Activated naive CD4-positive, alpha-beta T cell treated with anti-CD3 and anti-CD28 coated beads, Interleukin-2, amount 50 U/mL, for 72 hours (primary cell): Measurements from ENCODE around the gene ABHD18. TPM values are rescaled to one million over a fixed set of nuclear protein-coding genes. Genes with fewer than 3 reads are reported as not detected.
A peak's percentile ranks its signal among the peaks of the same experiment; 100 is the strongest.
"Not testable (repeated sequence)": the region's sequence is repeated elsewhere in the genome, so short reads cannot be mapped to it uniquely, and the experiment has no call there.

Experiments
- ATAC-seq, 2 donors: fragments of 150-1000 bp; cut with Tn5 transposase; 2 replicates each; pipeline ENCODE4 v1.10.0; 2021; ENCODE audit warnings: mild to moderate bottlenecking in 2 of 2, moderate library complexity in 2 of 2
- DNase-seq, 2 donors: peaks; one replicate each; pipeline ENCODE4 v3.0.0; 2021 to 2022; ENCODE audit warnings: low spot score in 2 of 2
- H3K27ac Mint-ChIP-seq, 2 donors: one replicate each; pipeline ENCODE4 v1.8.0; 2022; ENCODE audit warnings: mild to moderate bottlenecking in 2 of 2, mixed read lengths in 2 of 2
- H3K36me3 Mint-ChIP-seq, 2 donors: one replicate each; pipeline ENCODE4 v1.8.0; 2022; ENCODE audit warnings: mixed read lengths in 2 of 2
- H3K9me3 Mint-ChIP-seq, 2 donors: one replicate each; pipeline ENCODE4 v1.8.0; 2022; ENCODE audit warnings: mixed read lengths in 2 of 2
- total RNA-seq, 2 donors: library from RNA; stranded (reverse); gene quantifications; one replicate each; pipeline ENCODE4 v1.2.3, GENCODE V29; 2022

The ABHD18 gene
- total RNA-seq, 2 donors from 2014 or later = 22.7 to 28.7 TPM

- H3K9me3 Mint-ChIP-seq, H3K27ac Mint-ChIP-seq, H3K36me3 Mint-ChIP-seq: not testable (repeated sequence)
These were observed 5.7 kb downstream of the ABHD18 start for GRCh38 chr4:127970925-127971324.

DNA sequence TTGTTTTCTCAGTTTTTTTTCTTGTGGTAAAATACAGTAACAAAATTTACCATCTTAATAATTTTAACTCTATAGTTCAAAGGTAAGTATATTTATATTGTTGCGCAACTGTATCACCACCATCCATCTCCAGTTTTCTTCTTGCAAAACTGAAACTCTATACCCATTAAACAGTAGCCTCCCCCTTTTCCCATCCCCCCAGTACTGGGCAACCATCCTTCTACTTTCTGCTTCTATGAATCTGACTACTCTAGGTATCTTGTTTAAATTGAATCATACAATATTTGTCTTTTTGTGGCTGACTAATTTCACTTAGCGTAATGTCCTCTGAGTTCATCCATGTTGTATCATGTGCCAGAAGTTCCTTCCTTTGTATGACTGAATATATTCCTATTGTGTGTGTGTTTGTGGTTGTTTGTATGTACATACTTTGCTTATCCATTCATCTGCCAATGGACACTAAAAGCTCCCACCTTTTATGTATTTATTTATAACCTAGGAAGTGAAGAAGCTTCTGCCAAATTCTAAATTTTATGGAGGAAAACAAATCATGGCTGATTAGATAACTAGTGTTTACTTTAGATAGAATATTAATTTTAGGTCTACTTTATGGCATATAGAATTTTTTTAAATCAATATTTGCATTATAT lies 10.0 kb downstream of the ABHD18 start:
- Mint-ChIP-seq H3K9me3 (no peaks in the 10 kb centered on the region), H3K36me3 (no peaks in the 10 kb centered on the region), H3K27ac (peak overlapping the region; percentile 3 to 23)
- ATAC-seq = no peak
- DNase-seq = no peak

More at GRCh38 chr4:127970925-127971324, 5.7 kb downstream of the ABHD18 start:
- ATAC-seq, DNase-seq: not testable (repeated sequence)

DNA sequence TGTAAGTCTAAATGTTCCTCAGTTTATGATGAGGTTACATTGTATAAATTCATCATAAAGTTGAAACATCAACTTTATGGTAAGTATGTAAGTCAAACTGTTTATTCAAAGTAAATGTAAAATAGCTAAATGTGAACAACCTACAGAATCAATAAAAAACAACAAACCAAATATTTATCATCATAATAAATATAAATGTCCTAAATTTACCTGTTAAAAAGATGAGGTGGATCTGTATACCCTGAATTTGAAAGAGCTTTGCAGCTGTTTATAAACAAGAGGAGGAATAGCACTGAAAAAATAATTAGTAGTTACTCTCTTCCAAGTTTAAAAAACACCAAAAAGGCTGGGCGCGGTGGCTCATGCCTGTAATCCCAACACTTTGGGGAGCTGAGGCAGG lies 13.7 kb downstream of the ABHD18 start:
- Mint-ChIP-seq H3K36me3 (no peaks in the 10 kb centered on the region), H3K9me3 (no peaks in the 10 kb centered on the region), H3K27ac (no peak overlapping the region)
- DNase-seq = no peak
- ATAC-seq = no peak

GRCh38 chr4:127982445-127982844 lies 17.2 kb downstream of the ABHD18 start:
- Mint-ChIP-seq H3K9me3 (no peaks in the 10 kb centered on the region), H3K27ac (no peak overlapping the region), H3K36me3 (no peaks in the 10 kb centered on the region)
- no peak for DNase-seq
- no peak for ATAC-seq

GRCh38 chr4:127985989-127986388 lies 20.8 kb downstream of the ABHD18 start:
- Mint-ChIP-seq H3K9me3 (no peaks in the 10 kb centered on the region), H3K36me3 (peaks cover 0 to 7% of the 10 kb centered on the region in 2 donors), H3K27ac (no peak overlapping the region)
- DNase-seq (no peak), ATAC-seq (no peak)

- Mint-ChIP-seq H3K9me3 (no peaks in the 10 kb centered on the region), H3K27ac (no peak overlapping the region), H3K36me3 (peaks cover 6 to 7% of the 10 kb centered on the region in 2 donors)
- ATAC-seq = no peak
- DNase-seq = no peak
These were observed 23.4 kb downstream of the ABHD18 start for GRCh38 chr4:127988638-127989037.

DNA sequence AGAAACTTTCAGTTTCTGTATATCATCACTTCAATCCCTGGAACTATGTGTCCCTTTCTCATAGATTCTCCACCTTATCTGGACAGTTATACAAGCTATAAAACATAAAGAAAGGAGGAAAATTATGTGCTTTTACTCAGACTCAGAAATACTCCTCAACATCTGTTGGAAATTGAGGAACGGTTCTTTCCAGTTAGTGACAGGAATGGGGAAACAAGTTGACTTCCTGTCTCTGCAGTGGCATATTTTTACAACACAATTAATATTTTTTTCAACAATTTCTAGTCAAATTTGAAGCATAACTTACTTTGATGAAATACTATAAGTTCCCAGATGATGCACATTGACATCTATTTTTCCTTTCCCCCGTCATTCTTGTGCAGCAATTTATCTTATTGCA lies 27.9 kb downstream of the ABHD18 start:
- H3K27ac Mint-ChIP-seq = no peak overlapping the region
- DNase-seq = no peak
- H3K9me3 Mint-ChIP-seq = no peaks in the 10 kb centered on the region
- peaks cover 13 to 16% of the 10 kb centered on the region in 2 donors for H3K36me3 Mint-ChIP-seq
- no peak for ATAC-seq

GRCh38 chr4:127995776-127996175 lies 30.6 kb downstream of the ABHD18 start:
- Mint-ChIP-seq H3K36me3 (peaks cover 16 to 35% of the 10 kb centered on the region in 2 donors), H3K27ac (no peak overlapping the region), H3K9me3 (peaks cover 0 to 5% of the 10 kb centered on the region in 2 donors)
- DNase-seq (no peak), ATAC-seq (no peak)

GRCh38 chr4:127996521-127996920 lies 31.3 kb downstream of the ABHD18 start:
- ATAC-seq, H3K9me3 Mint-ChIP-seq: not testable (repeated sequence)
- peaks cover 16 to 35% of the 10 kb centered on the region in 2 donors for H3K36me3 Mint-ChIP-seq

DNA sequence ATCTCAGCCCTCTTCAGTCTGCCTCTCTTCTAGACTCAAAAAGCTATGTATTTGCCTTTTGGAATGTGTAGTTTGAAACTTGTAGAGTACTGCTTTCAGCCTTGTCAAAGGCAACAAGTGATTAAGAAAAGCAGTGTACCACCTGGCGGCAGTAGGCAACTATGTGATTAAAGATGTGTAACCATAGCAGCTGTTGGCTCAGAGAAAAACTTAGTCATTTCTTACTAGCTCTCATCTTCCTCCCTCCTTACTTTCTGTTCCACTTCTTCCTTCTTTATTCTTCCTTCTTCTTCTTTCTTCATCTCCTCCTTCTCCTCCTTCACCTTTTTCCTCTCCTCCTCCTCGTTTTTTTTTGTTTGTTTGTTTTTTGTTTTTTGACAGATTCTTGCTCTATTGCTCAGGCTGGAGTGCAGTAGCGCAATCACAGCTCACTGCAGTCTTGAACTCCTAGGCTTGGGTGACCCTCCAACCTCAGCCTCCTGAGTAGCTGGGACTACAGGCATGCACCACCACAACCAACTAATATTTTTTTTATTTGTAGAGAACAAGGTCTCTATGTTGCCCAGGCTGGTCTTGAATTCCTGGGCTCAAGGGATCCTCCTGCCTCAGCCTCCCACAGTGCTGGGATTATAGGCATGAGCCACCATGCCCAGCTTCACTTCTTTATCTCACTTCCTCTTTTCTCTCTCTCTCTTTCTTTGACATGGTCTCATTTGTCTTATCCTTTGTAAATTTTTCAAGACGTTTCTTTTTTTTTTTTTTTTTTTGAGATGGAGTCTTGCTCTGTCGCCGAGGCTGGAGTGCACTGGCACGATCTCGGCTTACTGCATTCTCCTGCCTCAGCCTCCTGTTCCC lies 32.6 kb downstream of the ABHD18 start:
- peak; percentile 99 to 100 for ATAC-seq
- DNase-seq = peak in 1 of 2 donors; percentile 12
- peaks cover 16 to 35% of the 10 kb centered on the region in 2 donors for H3K36me3 Mint-ChIP-seq
- peak overlapping the region; percentile 40 to 61 for H3K27ac Mint-ChIP-seq
- H3K9me3 Mint-ChIP-seq = peaks cover 0 to 5% of the 10 kb centered on the region in 2 donors

More at GRCh38 chr4:127996521-127996920, 31.3 kb downstream of the ABHD18 start:
- not testable (repeated sequence) for DNase-seq, H3K27ac Mint-ChIP-seq

GRCh38 chr4:128006592-128006991 lies 41.4 kb downstream of the ABHD18 start:
- ATAC-seq (no peak), DNase-seq (no peak)
- Mint-ChIP-seq H3K9me3 (no peaks in the 10 kb centered on the region), H3K27ac (peak overlapping the region in 1 of 2 donors; percentile 39), H3K36me3 (peaks cover 0 to 6% of the 10 kb centered on the region in 2 donors)

GRCh38 chr4:128009428-128009827 lies 44.2 kb downstream of the ABHD18 start:
- DNase-seq (no peak), ATAC-seq (no peak)
- H3K27ac Mint-ChIP-seq = no peak overlapping the region
- H3K36me3 Mint-ChIP-seq = peaks cover 6 to 8% of the 10 kb centered on the region in 2 donors
- no peaks in the 10 kb centered on the region for H3K9me3 Mint-ChIP-seq

DNA sequence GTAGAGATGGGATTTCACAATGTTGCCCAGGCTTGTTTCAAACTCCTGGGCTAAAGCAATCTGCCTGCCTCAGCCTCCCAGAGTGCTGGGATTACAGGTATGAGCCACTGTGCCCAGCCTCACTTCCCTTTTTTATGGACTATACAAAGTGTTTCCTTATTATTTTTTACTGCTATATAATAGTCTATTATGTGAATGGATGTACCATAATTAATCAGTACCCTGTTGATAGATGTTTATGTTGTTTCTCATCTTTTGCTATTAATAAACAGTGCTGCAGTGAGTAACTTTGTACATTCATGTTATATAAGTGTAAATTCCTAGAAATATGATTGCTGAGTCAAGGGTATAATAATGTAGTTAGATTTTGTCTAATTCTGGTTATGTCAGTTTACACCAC lies 60.1 kb downstream of the ABHD18 start:
- H3K9me3 Mint-ChIP-seq = no peaks in the 10 kb centered on the region

GRCh38 chr4:128029907-128030306 lies 64.7 kb downstream of the ABHD18 start:
- no peak for ATAC-seq
- peaks cover 4 to 13% of the 10 kb centered on the region in 2 donors for H3K36me3 Mint-ChIP-seq

More for the DNA sequence above, 60.1 kb downstream of the ABHD18 start:
- Mint-ChIP-seq H3K27ac (no peak overlapping the region), H3K36me3 (peaks cover 9 to 23% of the 10 kb centered on the region in 2 donors)
- no peak for ATAC-seq
- DNase-seq = no peak

GRCh38 chr4:128031756-128032384 lies 66.7 kb downstream of the ABHD18 start:
- Mint-ChIP-seq H3K9me3 (no peaks in the 10 kb centered on the region), H3K36me3 (peaks cover 4 to 8% of the 10 kb centered on the region in 2 donors), H3K27ac (peak overlapping the region in 1 of 2 donors; percentile 41)
- ATAC-seq (no peak), DNase-seq (no peak)

More at GRCh38 chr4:128029907-128030306, 64.7 kb downstream of the ABHD18 start:
- H3K9me3 Mint-ChIP-seq = no peaks in the 10 kb centered on the region
- DNase-seq = no peak
- no peak overlapping the region for H3K27ac Mint-ChIP-seq

- ATAC-seq = no peak
- no peak overlapping the region for H3K27ac Mint-ChIP-seq
- H3K36me3 Mint-ChIP-seq = no peaks in the 10 kb centered on the region
- DNase-seq = no peak
- no peaks in the 10 kb centered on the region for H3K9me3 Mint-ChIP-seq
These were observed 74.4 kb downstream of the ABHD18 start for GRCh38 chr4:128039568-128039967.

- H3K9me3 Mint-ChIP-seq = not testable (repeated sequence)
These were observed 81.8 kb downstream of the ABHD18 start for GRCh38 chr4:128047019-128047418.

More at GRCh38 chr4:128047019-128047418, 81.8 kb downstream of the ABHD18 start:
- H3K36me3 Mint-ChIP-seq, ATAC-seq, DNase-seq, H3K27ac Mint-ChIP-seq: not testable (repeated sequence)
